Measurements from ENCODE around the gene PPP1R12C. TPM values are rescaled to one million over a fixed set of nuclear protein-coding genes. Genes with fewer than 3 reads are reported as not detected.

PPP1R12C gene
- total RNA-seq, 2 donors from 2014 or later: 98.2 to 107 TPM

DNA sequence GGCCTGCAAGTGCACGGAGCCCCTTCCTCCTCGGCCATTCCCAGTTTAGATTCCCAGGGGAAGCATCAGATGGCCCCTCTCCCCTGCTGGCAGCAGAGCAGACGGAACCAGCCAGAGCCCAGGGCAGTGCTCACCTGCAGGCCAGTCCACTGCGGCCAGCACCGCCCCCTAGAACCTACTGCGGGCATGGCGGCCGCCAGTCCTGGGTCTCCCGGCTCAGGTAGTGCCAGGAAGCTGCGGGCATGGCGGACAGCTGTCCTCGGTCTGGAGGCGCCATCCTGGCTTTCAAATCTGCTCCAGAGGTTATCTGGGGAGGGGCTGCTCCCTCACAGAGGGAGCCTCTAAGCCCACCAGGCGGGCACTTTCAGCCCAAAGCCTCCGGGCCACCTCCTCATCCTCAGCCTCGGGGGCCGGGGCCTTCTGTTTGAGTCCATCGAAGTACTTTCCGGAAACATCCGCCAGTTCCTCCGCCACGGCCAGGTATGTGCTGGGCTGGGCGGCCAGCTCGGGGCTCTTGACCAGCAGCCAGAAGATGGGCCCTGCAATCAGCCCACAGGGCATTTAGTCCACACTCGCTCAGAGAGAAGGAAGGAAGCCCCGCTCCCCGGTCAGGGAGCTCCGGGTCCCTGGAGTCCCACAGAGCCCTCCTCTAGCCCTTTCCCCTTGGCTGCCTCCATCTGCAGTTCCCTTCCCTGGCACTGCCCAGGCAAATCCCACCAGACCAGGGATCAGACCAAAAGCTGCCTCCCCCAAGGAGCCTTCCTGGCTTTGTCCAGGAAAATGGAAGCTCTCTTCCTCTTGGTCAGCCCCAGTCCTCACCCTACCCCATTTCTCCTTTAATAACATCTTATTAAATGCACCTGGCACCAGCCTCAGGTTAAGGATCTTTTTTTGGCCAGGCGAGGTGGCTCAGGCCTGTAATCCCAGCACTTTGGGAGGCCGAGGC lies 72.4 kb downstream of the PPP1R12C start:
- Mint-ChIP-seq H3K4me1 (no peaks in the 10 kb centered on the region), H3K36me3 (ENCODE audit: low read depth) (peaks cover 75% of the 10 kb centered on the region), H3K9me3 (no peaks in the 10 kb centered on the region), H3K27me3 (ENCODE audit: insufficient read depth) (no peaks in the 10 kb centered on the region), H3K27ac (no peak overlapping the region), H3K4me3 (no peak overlapping the region)
- peak; percentile 66 for DNase-seq
- no peaks in the 10 kb centered on the region for H3K27me3 ChIP-seq (ENCODE audit: control insufficient read depth, insufficient read depth, low read length, poor library complexity, severe bottlenecking)
- H3K4me1 ChIP-seq (ENCODE audit: control insufficient read depth, insufficient read depth, low read length): no peaks in the 10 kb centered on the region
- H3K27ac ChIP-seq (ENCODE audit: low read depth, low read length): no peak overlapping the region
- no peaks in the 10 kb centered on the region for H3K9me3 ChIP-seq (ENCODE audit: control insufficient read depth, low read length)
- WGBS, 2 experiments (ENCODE audit: insufficient coverage in 1 of 2, insufficient read length in 1 of 2): 96 to 97% methylated on average over 24 to 30 of the region's 30 CpGs
- peak; percentile 38 for TF ChIP-seq CTCF (conservative IDR thresholded peaks at IDR 0.05)
- no peak overlapping the region for H3K9ac ChIP-seq (ENCODE audit: extremely low read depth, low read length, poor library complexity, severe bottlenecking)
- no peak overlapping the region for H3K4me3 ChIP-seq (ENCODE audit: low read length)
- H3K36me3 ChIP-seq (ENCODE audit: control insufficient read depth, insufficient read depth, low read length): peaks cover 87% of the 10 kb centered on the region

GRCh38 chr19:55044286-55044685 lies 73.2 kb downstream of the PPP1R12C start:
- H3K4me1 Mint-ChIP-seq: no peaks in the 10 kb centered on the region
- H3K27ac Mint-ChIP-seq: no peak overlapping the region

DNA sequence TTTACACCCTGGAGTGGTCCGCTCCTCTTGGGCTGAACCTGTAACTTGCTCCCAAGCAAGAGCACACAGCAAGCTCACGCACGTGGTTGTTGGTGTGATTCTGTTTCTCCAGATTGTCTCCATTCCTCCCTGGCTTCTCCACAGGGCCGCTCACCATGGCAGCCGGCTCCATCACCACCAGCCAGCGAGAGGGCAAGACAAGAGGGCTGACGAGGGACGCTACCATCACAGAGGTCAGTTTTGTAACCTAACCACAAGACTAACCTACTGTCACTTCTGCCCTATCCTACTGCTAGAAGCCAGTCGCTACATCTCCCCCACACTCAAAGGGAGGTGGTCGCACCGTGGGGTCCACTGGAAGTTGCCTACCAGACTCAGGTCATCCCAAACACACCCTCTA lies 74.7 kb downstream of the PPP1R12C start:
- H3K4me3 ChIP-seq (ENCODE audit: low read length): no peak overlapping the region
- no peaks in the 10 kb centered on the region for H3K9me3 ChIP-seq (ENCODE audit: control insufficient read depth, low read length)
- Mint-ChIP-seq H3K27me3 (ENCODE audit: insufficient read depth) (no peaks in the 10 kb centered on the region), H3K4me3 (no peak overlapping the region), H3K4me1 (no peaks in the 10 kb centered on the region), H3K9me3 (no peaks in the 10 kb centered on the region), H3K27ac (peak overlapping the region; percentile 1), H3K36me3 (ENCODE audit: low read depth) (peaks cover 58% of the 10 kb centered on the region)
- DNase-seq: no peak
- WGBS, 2 experiments (ENCODE audit: insufficient coverage in 1 of 2, insufficient read length in 1 of 2): 74 to 81% methylated on average over 7 to 11 of the region's 11 CpGs
- no peaks in the 10 kb centered on the region for H3K4me1 ChIP-seq (ENCODE audit: control insufficient read depth, insufficient read depth, low read length)
- H3K27me3 ChIP-seq (ENCODE audit: control insufficient read depth, insufficient read depth, low read length, poor library complexity, severe bottlenecking): no peaks in the 10 kb centered on the region
- no peak overlapping the region for H3K9ac ChIP-seq (ENCODE audit: extremely low read depth, low read length, poor library complexity, severe bottlenecking)
- TF ChIP-seq CTCF (conservative IDR thresholded peaks at IDR 0.05): no peak
- peaks cover 79% of the 10 kb centered on the region for H3K36me3 ChIP-seq (ENCODE audit: control insufficient read depth, insufficient read depth, low read length)
- H3K27ac ChIP-seq (ENCODE audit: low read depth, low read length): no peak overlapping the region

More at GRCh38 chr19:55044286-55044685, 73.2 kb downstream of the PPP1R12C start:
- H3K27me3 Mint-ChIP-seq (ENCODE audit: insufficient read depth): no peaks in the 10 kb centered on the region
- H3K9ac ChIP-seq (ENCODE audit: extremely low read depth, low read length, poor library complexity, severe bottlenecking): no peak overlapping the region
- H3K27ac ChIP-seq (ENCODE audit: low read depth, low read length): no peak overlapping the region
- H3K36me3 Mint-ChIP-seq (ENCODE audit: low read depth): peaks cover 72% of the 10 kb centered on the region
- H3K36me3 ChIP-seq (ENCODE audit: control insufficient read depth, insufficient read depth, low read length): peaks cover 82% of the 10 kb centered on the region
- H3K4me3 Mint-ChIP-seq: no peak overlapping the region
- WGBS, 2 experiments (ENCODE audit: insufficient coverage in 1 of 2, insufficient read length in 1 of 2): 95 to 96% methylated on average over 3 to 5 of the region's 5 CpGs
- H3K9me3 Mint-ChIP-seq: no peaks in the 10 kb centered on the region
- H3K4me3 ChIP-seq (ENCODE audit: low read length): no peak overlapping the region
- no peak for TF ChIP-seq CTCF (conservative IDR thresholded peaks at IDR 0.05)
- no peak for DNase-seq
- H3K9me3 ChIP-seq (ENCODE audit: control insufficient read depth, low read length): no peaks in the 10 kb centered on the region
- H3K27me3 ChIP-seq (ENCODE audit: control insufficient read depth, insufficient read depth, low read length, poor library complexity, severe bottlenecking): no peaks in the 10 kb centered on the region
- H3K4me1 ChIP-seq (ENCODE audit: control insufficient read depth, insufficient read depth, low read length): no peaks in the 10 kb centered on the region

Data from endodermal cell (in vitro differentiated cells).